OCI-LY3 (cell line): ENCODE data around the gene OXCT1.

Experiments used
- CTCF ChIP-seq: fragments of 200-600, 300-600 bp; sonication (generic); IDR thresholded peaks from 2 replicates; pipeline ENCODE4 v1.5.1; 2014; ENCODE audit warnings: antibody characterized with exemption, low read length, low read depth
- EZH2phosphoT487 ChIP-seq: fragments of 200-600 bp; shearing (Covaris generic); IDR thresholded peaks from 2 replicates; pipeline ENCODE4 v1.6.1; 2018; ENCODE audit warnings: antibody characterized with exemption, mixed run types, low read depth

- TF ChIP-seq CTCF (no peak), EZH2phosphoT487 (no peak)
Observed at GRCh38 chr5:41761663-41762062, 108.6 kb downstream of the OXCT1 start.
